HepG2 (cell line): ENCODE measurements around the gene CACNB4. TPM values are rescaled to one million over a fixed set of nuclear protein-coding genes. Genes with fewer than 3 reads are reported as not detected.
A peak's percentile ranks its signal among the peaks of the same experiment; 100 is the strongest.

ENCODE experiments used
- ADNP ChIP-seq: sonication (generic); formaldehyde crosslinking; IDR thresholded peaks from 2 replicates; pipeline ENCODE4 v1.4.0; 2020; ENCODE audit warnings: missing genetic modification reagents
- ATF7-NPFF ChIP-seq: sonication (generic); formaldehyde crosslinking; IDR thresholded peaks from 2 replicates; pipeline ENCODE4 v1.8.1; 2023; ENCODE audit warnings: mild to moderate bottlenecking, low read depth, missing genetic modification reagents, moderate library complexity
- CCAR2 ChIP-seq: fragments of 200-400 bp; formaldehyde crosslinking; optimal IDR thresholded peaks from 2 replicates; pipeline ENCODE3; 2018; ENCODE audit warnings: low read depth, mild to moderate bottlenecking, low read length, moderate library complexity
- FOXO1 ChIP-seq: sonication (generic); formaldehyde crosslinking; IDR thresholded peaks from 2 replicates; pipeline ENCODE4 v1.4.0; 2020; ENCODE audit warnings: missing genetic modification reagents
- GFI1 ChIP-seq: sonication (generic); formaldehyde crosslinking; IDR thresholded peaks from 2 replicates; pipeline ENCODE4 v1.5.0; 2020; ENCODE audit warnings: missing genetic modification reagents, mild to moderate bottlenecking, borderline replicate concordance
- JUN ChIP-seq: sonication (generic); formaldehyde crosslinking; IDR thresholded peaks from 2 replicates; pipeline ENCODE4 v1.4.0; 2020; ENCODE audit warnings: mild to moderate bottlenecking, missing genetic modification reagents
- KAT2B ChIP-seq: fragments of 150-350 bp; IDR thresholded peaks from 2 replicates; pipeline ENCODE4 v1.6.1; 2014; ENCODE audit warnings: low read depth, low read length, borderline replicate concordance
- KIAA2018 ChIP-seq: sonication (generic); formaldehyde crosslinking; IDR thresholded peaks from 2 replicates; pipeline ENCODE4 v1.5.0; 2020; ENCODE audit warnings: mild to moderate bottlenecking, missing genetic modification reagents, borderline replicate concordance
- MAFF ChIP-seq: IDR thresholded peaks from 2 replicates; pipeline ENCODE4 v1.6.1; 2011; ENCODE audit warnings: low read depth, low read length, improper control_type of control experiment
- SAFB2 ChIP-seq: sonication (generic); formaldehyde crosslinking; IDR thresholded peaks from 2 replicates; pipeline ENCODE4 v1.5.1; 2020; ENCODE audit warnings: missing genetic modification reagents, low read depth, mild to moderate bottlenecking, borderline replicate concordance
- SOX13 ChIP-seq, 3 experiments: fragments of 450-650 bp in 1 of 3; sonication (generic) in 1 of 3; formaldehyde crosslinking in 1 of 3; IDR thresholded peaks in 2 of 3; conservative IDR thresholded peaks in 1 of 3; 2 replicates each; pipeline versions ENCODE4 v1.5.0 to v1.6.1; 2016 to 2020; ENCODE audit warnings: antibody characterized with exemption in 1 of 3, mild to moderate bottlenecking in 1 of 3, missing compliant biosample characterization in 1 of 3, missing genetic modification reagents in 1 of 3, moderate library complexity in 1 of 3
- TAF15 ChIP-seq: fragments of 200-400 bp; formaldehyde crosslinking; IDR thresholded peaks from one replicate; pipeline ENCODE4 v1.6.1; 2018; ENCODE audit warnings: mild to moderate bottlenecking, low read depth, low read length; ENCODE audit not compliant: poor library complexity, severe bottlenecking
- THRA ChIP-seq: sonication (generic); formaldehyde crosslinking; IDR thresholded peaks from 2 replicates; pipeline ENCODE4 v1.4.0; 2020; ENCODE audit warnings: missing genetic modification reagents, borderline replicate concordance
- WIZ ChIP-seq: sonication (generic); formaldehyde crosslinking; IDR thresholded peaks from 2 replicates; pipeline ENCODE4 v1.5.1; 2020; ENCODE audit warnings: mild to moderate bottlenecking, missing genetic modification reagents
- ZFP36 ChIP-seq: fragments of 150-350 bp; IDR thresholded peaks from 2 replicates; pipeline ENCODE4 v1.6.1; 2018; ENCODE audit warnings: borderline replicate concordance, low read length, low read depth; ENCODE audit not compliant: partially characterized antibody
- ZMYM2 ChIP-seq: sonication (generic); formaldehyde crosslinking; IDR thresholded peaks from 2 replicates; pipeline ENCODE4 v1.8.0; 2022; ENCODE audit warnings: mild to moderate bottlenecking, missing genetic modification reagents
- ZNF350 ChIP-seq: sonication (generic); formaldehyde crosslinking; IDR thresholded peaks from 2 replicates; pipeline ENCODE4 v1.4.0; 2020; ENCODE audit warnings: mild to moderate bottlenecking, low read depth, missing genetic modification reagents, borderline replicate concordance
- ZNF547 ChIP-seq: sonication (generic); formaldehyde crosslinking; IDR thresholded peaks from 2 replicates; pipeline ENCODE4 v1.5.1; 2020; ENCODE audit warnings: mild to moderate bottlenecking, missing genetic modification reagents
- ZNF598 ChIP-seq: sonication (generic); formaldehyde crosslinking; IDR thresholded peaks from 2 replicates; pipeline ENCODE4 v1.5.1; 2020; ENCODE audit warnings: mild to moderate bottlenecking, missing genetic modification reagents, borderline replicate concordance
- ZNF891 ChIP-seq: sonication (generic); formaldehyde crosslinking; IDR thresholded peaks from 2 replicates; pipeline ENCODE4 v1.5.0; 2020; ENCODE audit warnings: mild to moderate bottlenecking, missing genetic modification reagents
- polyA plus RNA-seq, 8 experiments: library from polyadenylated mRNA; depleted of rRNA in 3 of 8; stranded (reverse) in 7 of 8; unstranded in 1 of 8; fragments of >200 nt; fragmentation: Illumina TruSeq in 4 of 8; extraction: Trizol in 4 of 8; gene quantifications; 2 replicates each; pipeline versions ENCODE4 v1.2.1 to v1.2.3, GENCODE V29; 2011 to 2016; ENCODE audit warnings: low read depth in 4 of 8, missing spikeins in 1 of 8, mixed read lengths in 1 of 8; ENCODE audit not compliant: insufficient read depth in 1 of 8
- total RNA-seq, 5 experiments: library from RNA; depleted of rRNA; stranded (reverse); fragments of >200 nt; fragmentation: Illumina TruSeq; extraction: Trizol; gene quantifications; 2 replicates each; pipeline ENCODE4 v1.2.3, GENCODE V29; 2016; ENCODE audit warnings: low read depth in 1 of 5

Gene CACNB4
- total and polyA plus RNA-seq, 2 of the 13 experiments (the other 11 are each of a cell fraction or from before 2014, with no cell fraction given): 5.1 to 14.3 TPM

- TF ChIP-seq KIAA2018 (CRISPR knock-in tag) (no peak), TAF15 (peak; percentile 39), SAFB2 (CRISPR knock-in tag) (no peak), THRA (no peak), ZFP36 (no peak), CCAR2 (no peak), ATF7-NPFF (CRISPR knock-in tag) (0 out of 2 replicates have a peak, but pooled peaks have one; percentile 28), KAT2B (no peak), ADNP (no peak), ZNF350 (CRISPR knock-in tag) (no peak), MAFF (no peak), JUN (CRISPR knock-in tag) (no peak), SOX13 (IDR thresholded peaks at IDR 0.05) (0 out of 2 replicates have a peak, but pooled peaks have one; percentile 27), SOX13 (CRISPR knock-in tag; conservative IDR thresholded peaks at IDR 0.05 in 1 of 2, IDR thresholded peaks at IDR 0.05 in 1 of 2) (no peak), ZNF598 (CRISPR knock-in tag) (0 out of 2 replicates have a peak, but pooled peaks have one; percentile 51), ZMYM2 (CRISPR knock-in tag) (no peak), FOXO1 (peak; percentile 33; the same call in 1 of the 2 replicates), ZNF891 (CRISPR knock-in tag) (no peak), ZNF547 (CRISPR knock-in tag) (0 out of 2 replicates have a peak, but pooled peaks have one; percentile 64), WIZ (0 out of 2 replicates have a peak, but pooled peaks have one; percentile 29), GFI1 (CRISPR knock-in tag) (peak; percentile 37; the same call in 1 of the 2 replicates)
These were observed 896 bp downstream of the CACNB4 start (continued) for GRCh38 chr2:152097801-152098495.
